PFSK-1 (cell line): ENCODE data around the gene POC1B.

Experiments used
- FOXP2 ChIP-seq: optimal IDR thresholded peaks from 2 replicates; pipeline ENCODE3; 2011; ENCODE audit warnings: borderline replicate concordance, control low read depth, inconsistent platforms; ENCODE audit not compliant: insufficient read depth; ENCODE audit errors: extremely low read length, extremely low read depth
- POLR2AphosphoS5 ChIP-seq: IDR thresholded peaks from 2 replicates; pipeline ENCODE4 v1.6.1; 2012; ENCODE audit warnings: low read depth, mild to moderate bottlenecking, control low read depth, low read length, moderate library complexity
- SIN3A ChIP-seq: IDR thresholded peaks from 2 replicates; pipeline ENCODE4 v1.6.1; 2012; ENCODE audit warnings: mild to moderate bottlenecking, low read length, moderate library complexity, borderline replicate concordance; ENCODE audit not compliant: insufficient read depth
- TAF1 ChIP-seq: IDR thresholded peaks from 2 replicates; pipeline ENCODE4 v1.6.1; 2012; ENCODE audit warnings: low read length, control low read depth, borderline replicate concordance; ENCODE audit not compliant: insufficient read depth
- TF ChIP-seq, protein P1 (sequence below), 2 experiments: IDR thresholded peaks; 2 replicates each; pipeline versions ENCODE4 v1.6.1 to v1.8.0; 2011 to 2012; ENCODE audit warnings: low read depth in 2 of 2, low read length in 2 of 2, control low read depth in 1 of 2, inconsistent platforms in 1 of 2, mild to moderate bottlenecking in 1 of 2, moderate library complexity in 1 of 2; ENCODE audit not compliant: insufficient read depth in 1 of 2

DNA sequence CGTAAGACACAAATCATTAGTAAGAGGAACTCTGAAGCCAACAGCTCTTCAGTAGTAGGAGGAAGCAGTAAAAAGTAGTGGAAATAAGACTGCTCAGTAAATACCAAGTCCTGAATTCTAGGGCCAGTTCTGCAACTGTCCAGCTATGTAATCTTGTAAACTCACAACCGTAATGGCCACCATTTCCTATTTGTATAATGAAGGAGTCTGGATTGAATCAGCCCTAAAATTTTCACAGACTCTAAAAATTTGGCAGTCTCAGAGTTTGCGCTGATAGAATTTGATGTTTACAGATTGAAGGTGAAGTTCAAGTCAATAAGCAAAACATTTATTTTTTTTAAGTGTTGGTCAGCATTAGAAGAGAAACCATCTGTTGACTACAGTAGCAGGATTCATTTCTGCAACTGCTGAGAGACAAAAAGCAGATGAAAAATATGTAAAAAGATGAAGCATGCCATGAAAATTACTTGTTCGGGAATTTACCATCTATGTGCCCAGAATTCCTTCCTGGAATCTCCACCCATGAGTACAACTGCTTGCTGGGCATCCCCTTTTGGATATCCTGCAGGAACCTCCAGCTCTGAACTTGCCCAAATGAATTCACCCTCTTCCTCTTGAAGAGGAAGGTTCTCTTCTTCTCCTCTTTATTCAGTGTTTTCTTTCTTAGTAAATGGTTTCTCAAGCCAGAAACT lies 48.8 kb downstream of the POC1B start:
- no peak for TF ChIP-seq POLR2AphosphoS5
- no peak for TF ChIP-seq TAF1
- no peak for TF ChIP-seq SIN3A
- TF ChIP-seq FOXP2, result no peak
- TF ChIP-seq, protein P1, sequence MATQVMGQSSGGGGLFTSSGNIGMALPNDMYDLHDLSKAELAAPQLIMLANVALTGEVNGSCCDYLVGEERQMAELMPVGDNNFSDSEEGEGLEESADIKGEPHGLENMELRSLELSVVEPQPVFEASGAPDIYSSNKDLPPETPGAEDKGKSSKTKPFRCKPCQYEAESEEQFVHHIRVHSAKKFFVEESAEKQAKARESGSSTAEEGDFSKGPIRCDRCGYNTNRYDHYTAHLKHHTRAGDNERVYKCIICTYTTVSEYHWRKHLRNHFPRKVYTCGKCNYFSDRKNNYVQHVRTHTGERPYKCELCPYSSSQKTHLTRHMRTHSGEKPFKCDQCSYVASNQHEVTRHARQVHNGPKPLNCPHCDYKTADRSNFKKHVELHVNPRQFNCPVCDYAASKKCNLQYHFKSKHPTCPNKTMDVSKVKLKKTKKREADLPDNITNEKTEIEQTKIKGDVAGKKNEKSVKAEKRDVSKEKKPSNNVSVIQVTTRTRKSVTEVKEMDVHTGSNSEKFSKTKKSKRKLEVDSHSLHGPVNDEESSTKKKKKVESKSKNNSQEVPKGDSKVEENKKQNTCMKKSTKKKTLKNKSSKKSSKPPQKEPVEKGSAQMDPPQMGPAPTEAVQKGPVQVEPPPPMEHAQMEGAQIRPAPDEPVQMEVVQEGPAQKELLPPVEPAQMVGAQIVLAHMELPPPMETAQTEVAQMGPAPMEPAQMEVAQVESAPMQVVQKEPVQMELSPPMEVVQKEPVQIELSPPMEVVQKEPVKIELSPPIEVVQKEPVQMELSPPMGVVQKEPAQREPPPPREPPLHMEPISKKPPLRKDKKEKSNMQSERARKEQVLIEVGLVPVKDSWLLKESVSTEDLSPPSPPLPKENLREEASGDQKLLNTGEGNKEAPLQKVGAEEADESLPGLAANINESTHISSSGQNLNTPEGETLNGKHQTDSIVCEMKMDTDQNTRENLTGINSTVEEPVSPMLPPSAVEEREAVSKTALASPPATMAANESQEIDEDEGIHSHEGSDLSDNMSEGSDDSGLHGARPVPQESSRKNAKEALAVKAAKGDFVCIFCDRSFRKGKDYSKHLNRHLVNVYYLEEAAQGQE (IDR thresholded peaks at IDR 0.05; ENCODE audit: insufficient read depth in 1 of 2, low read depth in 2 of 2, low read length in 2 of 2), result no peak
